Stimulated activated CD8-positive, alpha-beta memory T cell treated with anti-CD3 and anti-CD28 coated beads, Interleukin-7, amount 100 ng/mL, for 4 hours (primary cell): ENCODE results near the gene ACTMAP.

Source experiments
- DNase-seq, 2 donors: peaks; one replicate each; pipeline ENCODE4 v3.0.0-alpha.2; 2020; ENCODE audit warnings: low read depth in 2 of 2

The ACTMAP gene

DNA sequence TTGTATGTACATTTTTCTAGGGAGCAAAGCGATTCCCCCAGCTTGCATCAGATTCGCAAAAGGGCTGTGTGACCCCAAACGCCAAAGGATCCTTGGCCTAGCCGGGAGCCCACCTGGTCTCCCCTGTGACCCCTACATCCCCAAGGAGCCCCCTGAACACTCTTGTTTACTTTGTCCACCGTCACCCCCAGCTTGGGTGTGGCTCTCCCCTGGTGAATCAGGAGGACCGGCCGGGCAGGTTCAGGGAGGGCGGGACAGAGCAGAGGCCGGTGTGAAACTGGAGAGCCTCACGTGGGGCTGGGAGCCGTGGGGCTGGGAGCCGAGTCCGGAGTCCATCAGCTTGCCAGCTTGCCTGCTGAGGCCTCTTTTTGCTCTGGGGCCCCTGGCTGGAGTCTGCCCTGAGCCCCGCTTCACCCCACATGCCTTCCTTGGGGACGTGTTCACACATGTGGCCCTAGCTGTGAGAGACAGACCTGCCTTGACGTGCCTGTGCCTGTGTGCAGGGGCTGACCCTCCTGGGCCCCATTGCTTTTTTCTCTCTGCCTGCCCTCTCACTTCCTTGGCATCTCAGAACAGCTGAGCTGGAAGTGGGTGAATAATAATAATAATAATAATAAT lies 31.4 kb downstream of the ACTMAP start:
- DNase-seq: peak in 1 of 2 donors; percentile 7

GRCh38 chr19:40717880-40718773 lies 32.1 kb downstream of the ACTMAP start:
- no peak for DNase-seq

DNA sequence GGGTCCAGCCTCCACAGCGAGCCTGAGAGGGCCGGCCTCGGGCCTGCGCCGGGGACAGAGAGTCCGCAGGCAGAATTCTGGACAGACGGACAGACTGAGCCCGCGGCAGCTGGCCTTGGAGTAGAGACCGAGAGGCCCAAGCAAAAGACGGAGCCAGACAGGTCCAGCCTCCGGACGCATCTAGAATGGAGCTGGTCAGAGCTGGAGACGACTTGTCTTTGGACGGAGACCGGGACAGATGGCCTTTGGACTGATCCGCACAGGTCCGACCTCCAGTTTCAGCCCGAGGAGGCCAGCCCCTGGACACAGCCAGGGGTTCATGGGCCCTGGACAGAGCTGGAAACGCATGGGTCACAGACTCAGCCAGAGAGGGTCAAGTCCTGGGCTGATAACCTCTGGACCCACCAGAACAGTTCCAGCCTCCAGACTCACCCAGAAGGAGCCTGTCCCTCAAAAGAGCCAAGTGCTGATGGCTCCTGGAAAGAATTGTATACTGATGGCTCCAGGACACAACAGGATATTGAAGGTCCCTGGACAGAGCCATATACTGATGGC lies 32.9 kb downstream of the ACTMAP start:
- no peak for DNase-seq

DNA sequence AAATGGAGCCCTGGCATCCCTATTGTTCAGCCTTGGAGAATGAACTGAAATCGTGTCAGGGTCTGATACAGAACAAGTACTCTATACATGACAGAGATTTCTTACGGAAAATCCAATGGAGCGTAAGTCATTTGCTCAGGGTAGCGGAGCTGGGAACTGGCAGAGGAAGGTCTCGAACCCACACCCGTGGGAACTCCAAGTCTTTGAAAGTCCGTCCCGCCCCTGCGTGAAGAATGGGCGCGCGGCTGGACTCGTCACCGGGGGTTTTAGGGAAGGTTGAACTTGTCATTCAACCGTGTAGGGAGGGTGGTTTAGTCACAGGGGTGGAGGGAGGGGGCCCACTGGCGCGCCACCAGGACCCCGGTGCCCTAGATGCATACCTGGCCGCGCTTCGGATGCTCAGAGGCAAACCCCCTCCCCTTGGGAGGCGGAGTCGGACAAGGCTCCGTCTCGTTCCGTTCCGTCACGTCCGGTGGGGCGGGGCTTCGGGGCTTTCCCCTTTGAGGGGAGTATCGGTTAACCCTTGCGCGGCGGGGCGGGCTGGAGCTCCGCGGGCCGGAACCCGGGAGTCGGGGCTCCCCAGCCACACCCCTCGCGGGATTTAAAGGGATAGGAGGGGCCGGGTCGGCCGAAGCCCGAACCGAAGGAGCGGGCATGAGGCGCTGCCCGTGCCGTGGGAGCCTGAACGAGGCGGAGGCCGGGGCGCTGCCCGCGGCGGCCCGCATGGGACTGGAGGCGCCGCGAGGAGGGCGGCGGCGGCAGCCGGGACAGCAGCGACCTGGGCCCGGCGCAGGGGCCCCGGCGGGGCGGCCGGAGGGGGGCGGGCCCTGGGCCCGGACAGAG lies 33.6 kb downstream of the ACTMAP start, which contains the start of the genes COQ8B and ITPKC:
Gene COQ8B, minus strand, starts transcription at position 405 of the 843 bp plus-strand sequence. CDS start 2,254 bp downstream, outside the sequence.
Gene ITPKC, plus strand, starts transcription at position 631 of the 843 bp plus-strand sequence. Its CDS starts 24 bp downstream, at position 655.
- DNase-seq: peak; percentile 100

DNA sequence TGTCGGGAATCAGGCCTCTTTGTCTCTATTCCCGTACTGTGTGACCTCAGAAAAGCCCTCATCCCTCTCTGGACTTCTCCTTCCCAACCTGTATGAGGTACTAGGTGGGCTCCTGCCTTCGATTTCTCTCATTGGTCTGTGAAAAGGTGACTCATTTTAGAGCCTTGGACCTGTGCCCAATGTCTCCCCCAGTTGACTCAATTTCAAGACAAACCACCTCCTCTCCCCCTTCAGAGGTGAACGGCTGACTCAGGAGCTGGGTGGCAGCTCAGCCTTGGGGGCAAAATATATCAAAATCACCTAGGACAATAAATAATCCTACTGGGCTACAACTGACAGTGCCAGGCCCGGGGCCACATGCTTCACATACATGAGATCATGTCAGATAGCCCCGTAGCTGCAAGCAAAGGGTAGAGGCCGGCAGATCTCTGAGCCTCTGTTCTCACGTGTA lies 34.2 kb downstream of the ACTMAP start:
- peak; percentile 73 to 80 for DNase-seq

DNA sequence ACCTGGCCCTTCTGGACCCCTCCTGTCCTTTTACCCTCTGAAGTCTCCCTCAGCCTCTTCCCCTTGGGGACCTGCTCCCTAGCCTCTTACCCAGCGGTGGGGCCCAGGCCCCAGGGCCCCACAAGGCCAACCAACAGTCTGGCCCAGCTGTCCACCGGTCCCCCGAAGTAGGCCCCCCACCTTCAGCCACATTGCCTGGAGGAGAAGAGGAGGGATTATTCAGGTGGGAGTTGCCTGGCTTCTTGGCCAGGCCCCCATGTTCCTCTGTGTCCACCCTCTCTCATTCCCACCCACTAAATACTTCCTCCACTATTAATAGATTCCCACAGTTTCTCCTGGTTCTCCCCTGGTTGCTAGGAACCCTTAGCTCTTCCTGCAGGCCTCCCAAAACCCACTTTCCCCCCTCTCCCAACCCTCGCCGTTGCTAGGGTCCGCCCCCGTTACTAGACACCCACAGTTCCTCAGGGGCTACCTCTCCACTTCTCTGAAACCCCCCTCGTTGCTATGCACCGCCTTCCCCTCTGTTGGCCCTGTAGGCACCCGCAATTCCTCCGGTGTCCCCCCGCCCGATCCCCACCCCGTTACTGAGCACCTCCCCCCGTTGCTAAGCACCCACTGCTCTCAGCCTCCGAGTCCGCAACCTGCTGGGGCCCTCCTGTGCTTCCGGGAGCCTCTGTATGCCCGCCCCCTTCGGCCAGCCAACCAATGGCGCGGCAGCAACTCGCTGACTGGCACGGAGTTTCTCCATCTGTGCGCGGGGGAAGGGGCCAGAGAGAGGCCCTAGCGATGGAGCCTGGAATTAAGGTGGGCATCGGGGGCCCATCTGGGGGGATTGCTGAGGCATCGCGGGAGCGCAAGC lies 35.6 kb downstream of the ACTMAP start:
- peak; percentile 87 to 89 for DNase-seq

- DNase-seq: no peak
Observed at GRCh38 chr19:40713939-40714338, 36.3 kb downstream of the ACTMAP start.

DNA sequence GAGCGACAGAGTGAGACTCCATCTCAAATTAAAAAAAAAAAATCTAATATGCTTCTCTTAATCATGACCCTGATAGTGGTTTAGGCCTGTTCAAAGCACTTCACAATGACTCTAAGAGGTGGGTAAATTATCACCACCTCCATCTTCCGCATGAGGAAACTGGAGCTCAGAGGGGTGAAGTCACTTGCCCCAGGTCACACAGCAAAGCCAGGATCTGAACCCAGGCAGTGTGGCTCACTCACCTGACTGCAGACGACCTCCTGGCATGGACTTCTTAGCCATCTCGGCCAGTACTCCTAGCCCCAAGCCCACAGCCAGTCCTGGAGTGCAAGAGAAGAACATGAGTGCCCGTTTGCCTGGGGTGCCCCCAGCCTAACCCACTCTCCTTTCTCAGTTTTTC lies 40.5 kb downstream of the ACTMAP start:
- no peak for DNase-seq

GRCh38 chr19:40707615-40708014 lies 42.7 kb downstream of the ACTMAP start:
- DNase-seq: no peak

DNA sequence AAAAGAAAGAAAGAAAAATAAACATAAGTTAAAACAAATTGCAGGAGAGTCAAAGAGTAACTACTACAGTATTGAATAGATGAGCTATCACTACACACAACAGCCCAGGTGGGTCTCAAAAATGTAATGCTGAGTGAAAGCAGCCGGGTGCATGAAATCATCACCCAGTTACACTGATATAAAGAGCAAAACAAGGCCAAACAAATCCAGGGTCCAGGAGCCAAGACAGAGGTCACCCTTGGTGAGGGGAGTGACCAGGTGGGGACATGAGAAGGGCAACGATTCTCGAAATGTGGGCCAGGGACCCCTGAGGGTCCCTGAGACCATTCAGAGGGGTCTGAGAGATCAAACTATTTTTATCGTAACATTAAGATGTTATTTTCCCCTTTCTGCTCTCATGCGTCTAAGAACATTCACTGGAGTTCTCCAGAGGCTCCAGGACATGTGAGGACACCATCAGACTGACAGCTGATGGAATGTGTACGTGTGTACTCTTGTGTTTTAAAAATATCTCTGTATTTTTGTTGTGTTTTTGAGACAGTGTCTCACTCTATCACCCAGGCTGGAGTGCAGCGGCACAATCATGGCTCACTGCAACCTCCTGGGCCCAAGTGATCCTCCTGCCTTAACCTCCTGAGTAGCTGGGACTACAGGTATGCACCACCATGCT lies 44.2 kb downstream of the ACTMAP start:
- DNase-seq: no peak

DNA sequence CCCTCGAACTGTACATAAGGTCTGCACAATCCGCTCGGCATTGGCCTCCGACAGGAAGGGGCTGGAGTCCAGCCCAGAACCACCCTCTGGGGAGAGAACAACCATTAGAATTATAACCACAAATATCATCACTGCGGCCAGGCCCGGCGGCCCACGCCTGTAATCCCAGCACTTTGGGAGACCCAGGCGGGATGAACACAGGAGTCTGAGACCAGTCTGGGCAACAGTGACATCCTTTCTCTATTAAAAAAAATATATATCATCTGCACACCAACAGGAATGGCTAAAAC lies 45.0 kb downstream of the ACTMAP start:
- no peak for DNase-seq

GRCh38 chr19:40704491-40705361 lies 45.6 kb downstream of the ACTMAP start:
- no peak for DNase-seq

- no peak for DNase-seq
Observed at GRCh38 chr19:40703029-40703755, 47.1 kb downstream of the ACTMAP start.

GRCh38 chr19:40702337-40703012 lies 47.8 kb downstream of the ACTMAP start:
- no peak for DNase-seq

- DNase-seq: no peak
Observed at GRCh38 chr19:40701758-40702157, 48.5 kb downstream of the ACTMAP start.

- no peak for DNase-seq
Observed at GRCh38 chr19:40700083-40700482, 50.2 kb downstream of the ACTMAP start.

GRCh38 chr19:40697007-40697406 lies 53.3 kb downstream of the ACTMAP start:
- no peak for DNase-seq

DNA sequence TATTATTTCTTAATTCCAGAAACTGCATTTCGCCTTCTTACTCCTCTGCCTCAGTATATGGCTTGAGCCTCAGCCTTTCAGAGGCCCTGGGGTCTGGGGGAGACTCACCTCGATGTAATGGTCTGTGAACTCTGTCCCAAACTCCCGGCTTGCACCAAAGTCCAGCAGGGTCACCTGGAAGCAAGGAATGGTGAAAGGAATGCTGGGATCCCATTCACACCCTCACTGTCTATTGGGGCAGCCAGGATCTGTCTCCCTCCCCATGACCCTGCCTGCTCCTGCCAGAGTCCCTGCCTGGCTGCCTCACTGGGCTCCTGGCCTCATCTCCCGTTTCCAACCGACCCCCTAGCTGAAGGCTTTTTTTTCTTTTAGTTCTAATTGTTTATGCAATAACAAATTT lies 54.4 kb downstream of the ACTMAP start:
- no peak for DNase-seq
